GM19025 (cell line): ENCODE data around the gene LHX4.

Experiments used
- ATAC-seq: cut with Tn5 transposase; IDR thresholded peaks from one replicate; pipeline ENCODE4 v1.9.1; 2021; ENCODE audit warnings: mild to moderate bottlenecking, low read depth, moderate library complexity; ENCODE audit not compliant: unreplicated experiment

Gene LHX4

GRCh38 chr1:180224902-180225301 is 5.2 kb upstream of the LHX4 start:
- no peak for ATAC-seq

GRCh38 chr1:180225403-180225802 is 4.7 kb upstream of the LHX4 start:
- ATAC-seq: no peak

DNA sequence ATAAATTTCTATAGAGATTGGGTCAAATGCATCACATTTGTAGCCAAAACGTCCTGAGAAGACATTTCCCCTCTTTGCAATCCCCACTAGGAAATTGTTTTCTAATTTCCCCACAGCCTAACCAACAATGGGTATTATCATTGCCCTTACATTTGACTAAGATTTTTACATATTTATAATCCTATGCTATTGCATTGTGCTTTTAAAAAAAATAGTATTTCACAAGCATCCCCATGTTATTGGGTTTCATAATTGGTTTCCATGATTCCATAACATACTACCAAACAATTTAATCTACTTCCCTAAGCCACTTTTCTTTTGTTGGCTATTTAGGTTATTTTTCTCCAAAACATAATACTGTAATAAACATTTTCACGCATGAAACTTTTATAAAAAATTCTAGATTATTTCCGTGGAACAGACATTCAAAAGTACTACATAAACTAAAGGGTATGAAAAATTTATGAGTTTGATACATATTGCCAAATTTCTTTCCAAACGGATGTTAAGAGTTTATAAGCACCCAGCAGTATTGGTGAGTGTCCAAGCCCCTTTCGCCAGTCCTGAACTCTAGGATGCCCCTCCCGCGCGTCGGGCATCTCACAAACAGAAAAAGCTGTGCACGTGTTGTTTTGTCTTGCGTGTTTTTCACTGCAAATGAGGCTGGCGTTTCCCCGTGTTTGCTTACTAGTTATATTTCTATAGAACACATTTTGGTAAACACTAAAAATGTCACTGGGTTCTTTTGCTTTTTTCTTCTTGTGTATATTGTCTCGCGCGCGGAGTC is 2.0 kb upstream of the LHX4 start:
- no peak for ATAC-seq

GRCh38 chr1:180228648-180229482 is 1.2 kb upstream of the LHX4 start:
- ATAC-seq: no peak

DNA sequence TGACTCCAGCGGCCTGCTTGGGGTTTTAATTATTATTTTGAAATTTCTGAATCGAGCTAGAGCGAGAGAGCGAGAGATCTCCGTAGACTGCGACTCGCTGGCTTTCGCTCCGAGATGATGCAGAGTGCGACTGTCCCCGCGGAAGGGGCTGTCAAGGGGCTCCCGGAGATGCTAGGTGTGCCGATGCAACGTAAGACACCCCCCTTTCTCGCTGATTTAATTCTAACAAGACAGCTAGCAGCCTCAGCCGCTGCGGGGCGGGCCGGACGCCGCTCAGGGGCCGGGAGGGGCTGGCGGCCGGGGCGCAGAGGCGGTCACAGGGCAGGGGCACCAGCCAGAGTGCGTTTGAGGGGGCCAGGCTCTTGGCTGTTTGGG is 339 bp downstream of the LHX4 start:
- no peak for ATAC-seq

DNA sequence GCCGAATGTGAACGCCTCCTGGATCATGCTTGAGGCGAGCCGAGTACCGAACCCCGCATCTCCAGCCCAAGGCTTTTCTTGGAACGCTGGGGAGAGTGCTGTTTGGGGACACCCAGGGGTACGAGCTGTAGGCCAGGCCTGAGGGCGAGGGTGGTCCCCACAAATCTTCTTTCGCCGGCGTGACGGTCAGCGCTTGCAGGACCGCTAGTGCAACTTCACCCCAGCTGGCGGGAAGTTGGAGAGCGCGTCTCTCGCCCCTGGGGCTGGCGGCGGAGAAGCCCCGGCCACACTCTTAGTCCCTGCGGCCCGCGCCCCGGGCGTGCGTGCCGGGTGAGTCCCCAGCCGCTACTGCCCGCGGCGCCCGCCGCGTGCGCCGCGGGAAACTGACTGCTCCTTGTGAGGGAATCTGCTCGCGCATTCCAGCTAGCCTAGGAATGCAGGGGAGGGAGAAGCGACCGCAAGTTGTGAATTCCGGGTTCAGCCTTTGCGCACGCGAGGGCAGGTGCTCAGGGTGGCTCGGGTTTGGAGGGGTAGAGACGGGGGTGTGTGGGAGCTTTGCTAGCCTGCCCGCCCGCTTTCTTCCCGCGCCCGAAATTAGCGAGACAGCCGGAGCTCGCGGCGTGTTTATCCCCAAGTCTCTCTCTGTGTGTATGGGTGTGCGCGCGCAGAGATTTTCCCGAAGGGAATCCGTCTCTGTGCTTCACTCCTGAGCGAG is 884 bp downstream of the LHX4 start:
- ATAC-seq: no peak

GRCh38 chr1:180231506-180231921 is 1.4 kb downstream of the LHX4 start:
- ATAC-seq: no peak

- ATAC-seq: no peak
These were observed 1.9 kb downstream of the LHX4 start for GRCh38 chr1:180231936-180232335.

DNA sequence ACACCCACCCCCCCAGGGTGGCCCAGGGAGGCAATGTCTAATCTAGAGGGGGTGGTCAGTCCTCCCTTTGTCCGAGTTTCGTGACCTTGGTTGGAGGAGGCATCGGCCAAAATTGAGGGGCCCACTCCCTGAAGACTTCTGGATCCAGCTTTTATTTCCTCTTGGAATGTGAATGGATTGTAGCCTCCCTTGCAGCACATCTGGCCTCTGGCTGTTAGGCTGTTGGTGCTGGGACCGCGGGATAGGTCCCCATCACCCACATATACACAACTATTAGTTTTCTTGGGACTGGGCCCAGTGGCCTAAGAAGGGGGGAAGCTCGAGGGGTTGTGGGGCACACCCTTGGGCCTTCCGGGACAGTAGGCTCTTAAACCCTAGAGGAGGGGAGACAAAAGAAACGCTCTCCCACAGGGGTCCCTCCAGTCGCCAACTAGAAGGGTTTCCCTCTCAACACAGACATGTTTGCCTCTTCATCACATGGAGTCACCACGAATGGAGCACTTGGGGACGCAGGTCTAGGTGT is 2.5 kb downstream of the LHX4 start:
- ATAC-seq: no peak

DNA sequence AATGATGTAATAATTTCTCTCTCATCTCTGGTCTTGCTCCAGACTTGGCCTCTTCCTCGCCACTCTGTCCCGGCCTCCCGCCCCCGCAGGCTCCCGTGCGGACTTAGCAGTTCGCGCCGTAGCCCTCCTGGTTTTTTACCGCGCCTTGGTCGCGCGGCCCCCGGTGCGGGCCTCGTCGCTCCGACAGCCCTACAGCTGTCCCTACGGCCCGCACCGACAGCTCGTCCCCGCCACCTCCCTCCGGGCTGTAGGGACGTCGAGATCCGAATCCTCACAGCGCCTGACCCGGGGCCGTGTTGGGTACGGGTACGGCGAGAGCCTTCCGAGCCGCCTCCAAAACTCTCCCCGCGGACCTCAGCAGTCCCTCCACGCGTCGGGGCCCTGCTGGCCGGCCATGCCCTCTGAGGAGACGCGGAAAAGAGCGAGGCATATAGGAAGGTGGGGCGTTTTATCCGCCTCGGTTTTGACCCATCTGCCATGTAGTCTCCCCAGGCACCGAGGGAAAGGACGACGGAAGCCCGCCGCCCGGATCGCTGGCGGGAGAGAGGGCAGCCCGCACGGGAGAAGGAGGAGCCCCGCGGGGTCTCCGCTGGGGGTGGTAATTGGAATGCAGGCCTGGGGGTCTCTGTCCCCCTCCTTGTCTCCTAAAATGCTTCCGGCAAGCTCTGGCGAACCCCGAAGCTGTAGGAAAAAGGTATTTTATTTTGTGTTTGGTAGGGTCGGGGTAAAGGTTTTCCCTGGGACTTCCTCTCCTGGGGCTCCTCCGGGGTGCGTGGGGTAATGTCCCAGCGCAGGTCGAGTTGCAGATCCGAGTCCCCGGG is 3.3 kb downstream of the LHX4 start:
- no peak for ATAC-seq

- ATAC-seq: no peak
These were observed 4.5 kb downstream of the LHX4 start for GRCh38 chr1:180234369-180235076.

- no peak for ATAC-seq
These were observed 5.0 kb downstream of the LHX4 start for GRCh38 chr1:180235077-180235501.

DNA sequence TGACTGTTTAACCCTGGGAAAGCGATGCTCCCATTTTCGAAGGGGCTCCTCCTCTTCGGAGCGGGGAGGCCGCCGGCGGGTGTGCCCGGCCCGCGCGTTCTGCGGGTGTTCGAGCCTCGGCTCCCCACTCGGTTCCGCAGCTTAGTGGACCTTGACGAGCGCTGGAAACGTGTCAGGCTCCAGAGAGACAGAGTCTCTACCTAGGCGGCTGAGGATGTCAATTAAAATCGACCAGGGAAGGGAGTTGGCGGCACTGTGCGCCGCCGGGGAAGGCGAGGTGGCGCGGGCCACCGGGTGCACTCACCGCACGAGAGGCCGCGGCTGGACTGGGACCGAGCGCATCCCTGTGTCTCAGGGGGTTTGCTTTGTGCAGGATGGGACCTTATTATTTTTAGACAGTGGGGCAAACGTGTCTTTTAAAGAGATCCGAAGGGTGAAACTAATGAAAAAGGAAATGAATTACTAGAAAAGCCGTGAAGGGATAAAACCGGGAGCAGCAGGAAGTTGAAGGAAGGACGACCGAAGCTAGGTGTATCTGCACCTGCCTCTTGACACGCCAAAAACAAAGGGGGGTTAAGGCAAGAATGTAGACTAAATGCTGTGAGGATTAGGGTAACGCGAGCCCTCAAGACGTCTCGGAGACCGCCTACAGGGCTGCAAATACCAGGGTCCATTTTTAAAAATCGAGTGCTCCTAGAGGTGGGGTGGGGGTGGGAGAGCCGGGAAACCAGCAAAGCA is 5.6 kb downstream of the LHX4 start:
- no peak for ATAC-seq

- ATAC-seq: no peak
These were observed 6.8 kb downstream of the LHX4 start for GRCh38 chr1:180236698-180237509.

- ATAC-seq: no peak
These were observed 7.9 kb downstream of the LHX4 start for GRCh38 chr1:180237869-180238476.

DNA sequence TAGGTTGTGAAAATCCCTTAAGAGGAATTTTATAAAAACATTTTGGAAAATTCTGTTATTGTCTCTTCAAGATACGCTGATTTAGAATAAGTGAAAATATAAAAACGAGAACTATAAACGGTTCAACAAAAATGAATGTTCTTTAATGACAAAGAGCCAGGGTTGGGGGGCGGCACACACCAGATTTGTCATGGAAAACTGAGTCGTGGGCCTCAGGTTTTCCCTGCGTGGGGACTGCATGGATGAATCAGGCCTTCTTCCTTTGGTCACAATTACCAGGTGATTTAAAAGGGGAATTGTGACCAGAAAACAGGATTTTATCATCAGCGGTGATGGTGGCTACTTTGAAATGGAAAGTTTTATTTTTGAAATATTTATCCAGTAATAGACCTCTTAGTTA is 8.6 kb downstream of the LHX4 start:
- no peak for ATAC-seq
